ENCODE data around the gene TOLLIP.

The TOLLIP gene

DNA sequence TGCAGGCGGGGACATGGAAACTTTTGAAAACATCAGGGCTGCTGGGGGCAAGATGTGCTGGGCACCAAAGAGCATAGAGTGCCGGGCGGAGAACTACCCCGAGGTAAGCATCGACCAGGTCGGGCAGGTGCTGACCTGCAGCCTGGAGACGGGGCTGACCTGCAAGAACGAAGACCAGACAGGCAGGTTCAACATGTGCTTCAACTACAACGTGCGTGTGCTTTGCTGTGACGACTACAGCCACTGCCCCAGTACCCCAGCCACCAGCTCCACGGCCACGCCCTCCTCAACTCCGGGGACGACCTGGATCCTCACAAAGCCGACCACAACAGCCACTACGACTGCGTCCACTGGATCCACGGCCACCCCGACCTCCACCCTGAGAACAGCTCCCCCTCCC is 67.1 kb downstream of the TOLLIP start:
- DNase-seq = no peak
- no peak overlapping the region for H3K4me3 ChIP-seq (ENCODE audit: low read depth, low read length)
- no peak for TF ChIP-seq CTCF (IDR thresholded peaks at IDR 0.05; ENCODE audit: low read depth, low read length)
- H3K9me3 ChIP-seq (ENCODE audit: severe bottlenecking) = no peaks in the 10 kb centered on the region
- H3K27me3 ChIP-seq (ENCODE audit: insufficient read depth, low read depth, severe bottlenecking) = no peaks in the 10 kb centered on the region
- H3K27ac ChIP-seq = no peak overlapping the region
- no peaks in the 10 kb centered on the region for H3K36me3 ChIP-seq

DNA sequence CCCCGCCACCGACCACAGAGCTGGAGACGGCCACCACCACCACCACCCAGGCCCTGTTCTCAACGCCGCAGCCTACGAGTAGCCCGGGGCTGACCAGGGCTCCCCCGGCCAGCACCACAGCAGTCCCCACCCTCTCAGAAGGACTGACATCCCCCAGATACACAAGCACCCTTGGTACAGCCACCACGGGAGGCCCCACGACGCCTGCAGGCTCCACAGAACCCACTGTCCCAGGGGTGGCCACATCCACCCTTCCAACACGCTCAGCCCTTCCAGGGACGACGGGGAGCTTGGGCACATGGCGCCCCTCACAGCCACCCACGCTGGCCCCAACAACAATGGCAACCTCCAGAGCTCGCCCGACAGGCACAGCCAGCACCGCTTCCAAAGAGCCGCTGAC is 67.7 kb downstream of the TOLLIP start:
- H3K4me3 ChIP-seq (ENCODE audit: low read depth, low read length) = no peak overlapping the region
- no peaks in the 10 kb centered on the region for H3K27me3 ChIP-seq (ENCODE audit: insufficient read depth, low read depth, severe bottlenecking)
- no peak for DNase-seq
- no peak overlapping the region for H3K27ac ChIP-seq
- no peaks in the 10 kb centered on the region for H3K9me3 ChIP-seq (ENCODE audit: severe bottlenecking)
- H3K36me3 ChIP-seq = no peaks in the 10 kb centered on the region
- TF ChIP-seq CTCF (IDR thresholded peaks at IDR 0.05; ENCODE audit: low read depth, low read length) = no peak

DNA sequence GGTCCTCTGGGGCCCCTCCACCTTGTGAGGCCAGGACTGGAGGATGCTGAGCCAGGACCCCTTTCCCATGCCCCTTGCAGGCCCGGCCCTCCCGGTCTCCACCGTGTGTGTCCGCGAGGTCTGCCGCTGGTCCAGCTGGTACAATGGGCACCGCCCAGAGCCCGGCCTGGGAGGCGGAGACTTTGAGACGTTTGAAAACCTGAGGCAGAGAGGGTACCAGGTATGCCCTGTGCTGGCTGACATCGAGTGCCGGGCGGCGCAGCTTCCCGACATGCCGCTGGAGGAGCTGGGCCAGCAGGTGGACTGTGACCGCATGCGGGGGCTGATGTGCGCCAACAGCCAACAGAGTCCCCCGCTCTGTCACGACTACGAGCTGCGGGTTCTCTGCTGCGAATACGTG is 68.7 kb downstream of the TOLLIP start:
- Histone ChIP-seq H3K4me3 (ENCODE audit: low read depth, low read length) (no peak overlapping the region), H3K27me3 (ENCODE audit: insufficient read depth, low read depth, severe bottlenecking) (no peaks in the 10 kb centered on the region), H3K27ac (no peak overlapping the region), H3K9me3 (ENCODE audit: severe bottlenecking) (no peaks in the 10 kb centered on the region), H3K36me3 (no peaks in the 10 kb centered on the region)
- no peak for DNase-seq
- TF ChIP-seq CTCF (IDR thresholded peaks at IDR 0.05; ENCODE audit: low read depth, low read length) = no peak

DNA sequence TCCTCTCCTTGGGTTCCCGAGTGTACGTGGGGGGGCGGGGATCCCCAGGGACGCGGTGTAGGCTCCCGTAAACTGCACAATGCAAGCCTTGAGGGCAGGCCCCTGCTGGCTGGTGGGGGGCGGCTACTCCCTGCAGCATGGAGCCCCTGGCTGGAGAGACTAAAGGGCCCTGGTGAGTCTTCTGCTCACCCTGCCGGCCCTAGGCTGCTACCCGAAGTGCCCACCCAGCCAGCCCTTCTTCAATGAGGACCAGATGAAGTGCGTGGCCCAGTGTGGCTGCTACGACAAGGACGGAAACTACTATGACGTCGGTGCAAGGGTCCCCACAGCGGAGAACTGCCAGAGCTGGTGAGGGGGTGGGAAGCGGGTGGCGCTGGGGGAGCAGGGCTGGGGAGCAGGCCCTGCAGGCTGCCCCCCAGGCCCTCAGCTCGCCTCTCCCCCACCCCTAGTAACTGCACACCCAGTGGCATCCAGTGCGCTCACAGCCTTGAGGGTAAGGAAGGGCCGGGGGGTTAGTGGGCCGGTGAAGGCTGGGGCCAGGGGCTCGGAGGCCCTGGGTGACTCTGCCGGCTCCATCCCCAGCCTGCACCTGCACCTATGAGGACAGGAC is 69.7 kb downstream of the TOLLIP start:
- H3K9me3 ChIP-seq (ENCODE audit: severe bottlenecking) = no peaks in the 10 kb centered on the region
- no peaks in the 10 kb centered on the region for H3K36me3 ChIP-seq
- H3K27ac ChIP-seq = no peak overlapping the region
- TF ChIP-seq CTCF (IDR thresholded peaks at IDR 0.05; ENCODE audit: low read depth, low read length) = no peak
- no peaks in the 10 kb centered on the region for H3K27me3 ChIP-seq (ENCODE audit: insufficient read depth, low read depth, severe bottlenecking)
- no peak for DNase-seq
- no peak overlapping the region for H3K4me3 ChIP-seq (ENCODE audit: low read depth, low read length)

DNA sequence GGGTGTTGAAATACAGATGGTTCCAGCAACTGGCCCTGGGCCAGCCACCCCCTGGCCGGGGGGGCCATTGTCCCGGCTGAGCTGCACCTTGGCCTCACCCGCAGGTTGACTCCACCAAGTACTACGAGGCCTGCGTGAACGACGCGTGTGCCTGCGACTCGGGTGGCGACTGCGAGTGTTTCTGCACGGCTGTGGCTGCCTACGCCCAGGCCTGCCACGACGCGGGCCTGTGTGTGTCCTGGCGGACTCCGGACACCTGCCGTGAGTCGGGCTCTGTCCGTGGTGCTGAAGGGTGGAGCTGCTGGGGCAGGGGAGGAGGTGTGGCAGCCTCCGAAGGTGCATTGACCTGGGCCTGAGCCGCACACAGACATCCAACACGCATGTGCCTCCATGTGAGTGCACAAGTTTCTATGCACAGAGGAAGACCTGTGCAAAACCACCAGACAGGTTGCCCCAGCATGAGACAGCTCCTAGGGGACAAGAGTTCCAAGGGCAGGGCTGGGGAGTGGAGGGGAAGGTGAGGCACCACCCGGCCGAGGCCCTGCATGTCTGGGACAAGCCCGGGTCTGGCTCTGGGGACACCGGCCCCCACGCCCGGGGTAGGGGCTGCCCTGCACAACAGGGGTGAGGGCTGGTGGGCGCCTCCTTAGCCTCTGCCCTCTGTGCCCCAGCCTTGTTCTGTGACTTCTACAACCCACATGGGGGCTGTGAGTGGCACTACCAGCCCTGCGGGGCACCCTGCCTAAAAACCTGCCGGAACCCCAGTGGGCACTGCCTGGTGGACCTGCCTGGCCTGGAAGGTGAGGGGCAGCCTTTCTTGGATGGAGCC is 70.5 kb downstream of the TOLLIP start:
- no peaks in the 10 kb centered on the region for H3K27me3 ChIP-seq (ENCODE audit: insufficient read depth, low read depth, severe bottlenecking)
- no peaks in the 10 kb centered on the region for H3K36me3 ChIP-seq
- no peak for TF ChIP-seq CTCF (IDR thresholded peaks at IDR 0.05; ENCODE audit: low read depth, low read length)
- no peak for DNase-seq
- H3K4me3 ChIP-seq (ENCODE audit: low read depth, low read length) = no peak overlapping the region
- H3K27ac ChIP-seq = no peak overlapping the region
- H3K9me3 ChIP-seq (ENCODE audit: severe bottlenecking) = no peaks in the 10 kb centered on the region
